HepG2 (cell line): Measurements from ENCODE around the gene GRB10. TPM values are rescaled to one million over a fixed set of nuclear protein-coding genes. Genes with fewer than 3 reads are reported as not detected.

Source experiments
- ATAC-seq: fragments of 200-7000 bp; cut with Tn5 transposase; 3 replicates; pipeline ENCODE4 v1.9.1; 2020; ENCODE audit warnings: mild to moderate bottlenecking, moderate library complexity
- BruUV-seq: library from RNA; stranded (reverse); fragments of 400-500 nt; replicated peaks from 2 replicates; lab custom pipeline; 2021; lab: Mats Ljungman, UMichigan
- CTCF ChIA-PET: fragments of 300-600 bp; formaldehyde crosslinking; extraction: SDS; loops from one replicate; lab custom pipeline; 2021; ENCODE audit warnings: low total read pairs, inconsistent platforms, low intra/inter-chr PET ratio; lab: Yijun Ruan, JAX
- POLR2A ChIA-PET: fragments of 350-600 bp; sonication (Branson Sonifier 250); formaldehyde crosslinking; loops from one replicate; lab custom pipeline; 2020; ENCODE audit warnings: antibody characterized with exemption, inconsistent platforms; lab: Yijun Ruan, JAX
- DNase-seq: peaks from one replicate; pipeline ENCODE4 v3.0.0-alpha.2; 2015; ENCODE audit warnings: low spot score
- FAIRE-seq: peaks from 3 replicates; lab custom pipeline; 2011; peaks lifted over from hg19 to GRCh38; lab: Jason Lieb, UNC
- H2AFZ ChIP-seq: one replicate; pipeline ENCODE4 v1.6.1; 2011; ENCODE audit warnings: low read length, inconsistent platforms
- H3K27ac ChIP-seq: fragments of 300-600 bp; 3 replicates; pipeline ENCODE4 v1.8.0; 2011; ENCODE audit warnings: mixed run types, mild to moderate bottlenecking, mixed read lengths, low read length, inconsistent platforms; ENCODE audit not compliant: insufficient read depth; ENCODE audit errors: extremely low read length
- H3K27me3 ChIP-seq, 2 experiments: fragments of 200-600 bp in 1 of 2; 2 replicates in 1 of 2; 3 replicates in 1 of 2; pipeline versions ENCODE4 v1.6.0 to v1.8.0; 2011; ENCODE audit warnings: low read length in 2 of 2, mild to moderate bottlenecking in 2 of 2, moderate library complexity in 2 of 2, inconsistent platforms in 1 of 2; ENCODE audit not compliant: insufficient read depth in 2 of 2, control insufficient read depth in 1 of 2
- H3K36me3 ChIP-seq, 2 experiments: fragments of 200-600 bp in 1 of 2; replicated peaks in 1 of 2; 2 replicates in 1 of 2; 3 replicates in 1 of 2; pipeline versions ENCODE4 v1.5.1 to v1.8.0; 2011; ENCODE audit warnings: low read length in 2 of 2, inconsistent platforms in 1 of 2; ENCODE audit not compliant: insufficient read depth in 2 of 2, control insufficient read depth in 1 of 2
- H3K4me1 ChIP-seq: 2 replicates; pipeline ENCODE4 v1.5.1; 2012; ENCODE audit warnings: low read length, inconsistent platforms; ENCODE audit not compliant: insufficient read depth
- H3K4me2 ChIP-seq: 2 replicates; pipeline ENCODE4 v1.6.0; 2011; ENCODE audit warnings: low read depth, low read length, inconsistent platforms
- H3K4me3 ChIP-seq, 3 experiments: fragments of 200-600 bp in 1 of 3; sonication (generic), shearing (Covaris generic) in 1 of 3; replicated peaks in 1 of 3; 2 replicates each; pipeline ENCODE4 v1.5.1; 2011 to 2016; ENCODE audit warnings: low read length in 3 of 3, inconsistent platforms in 2 of 3, low read depth in 2 of 3, mild to moderate bottlenecking in 2 of 3, control low read depth in 1 of 3, mixed read lengths in 1 of 3; ENCODE audit not compliant: insufficient read depth in 1 of 3
- H3K79me2 ChIP-seq: one replicate; pipeline ENCODE4 v1.6.1; 2011; ENCODE audit warnings: low read length, inconsistent platforms; ENCODE audit not compliant: insufficient read depth
- H3K9ac ChIP-seq: 2 replicates; pipeline ENCODE4 v1.6.0; 2011; ENCODE audit warnings: mild to moderate bottlenecking, low read depth, low read length, inconsistent platforms; ENCODE audit not compliant: insufficient read depth
- H3K9me3 ChIP-seq: 2 replicates; pipeline ENCODE4 v1.5.1; 2012; ENCODE audit warnings: mild to moderate bottlenecking, low read length
- H4K20me1 ChIP-seq: 2 replicates; pipeline ENCODE4 v1.6.0; 2011; ENCODE audit warnings: inconsistent platforms, mild to moderate bottlenecking, low read length, moderate library complexity; ENCODE audit not compliant: insufficient read depth
- ARHGAP35 ChIP-seq: sonication (generic); formaldehyde crosslinking; IDR thresholded peaks from 2 replicates; pipeline ENCODE4 v1.9.0; 2022; ENCODE audit warnings: mild to moderate bottlenecking, inconsistent platforms, moderate library complexity, missing genetic modification reagents, borderline replicate concordance
- MEIS2 ChIP-seq: sonication (generic); formaldehyde crosslinking; IDR thresholded peaks from 2 replicates; pipeline ENCODE4 v1.9.0; 2021; ENCODE audit warnings: mild to moderate bottlenecking, missing genetic modification reagents
- RFX1 ChIP-seq: fragments of 450-650 bp; IDR thresholded peaks from 2 replicates; pipeline ENCODE4 v1.6.1; 2017
- SAFB2 ChIP-seq: sonication (generic); formaldehyde crosslinking; IDR thresholded peaks from 2 replicates; pipeline ENCODE4 v1.5.1; 2020; ENCODE audit warnings: missing genetic modification reagents, low read depth, mild to moderate bottlenecking, borderline replicate concordance
- U2AF2 ChIP-seq: fragments of 200-400 bp; formaldehyde crosslinking; IDR thresholded peaks from 2 replicates; pipeline ENCODE4 v1.6.1; 2017; ENCODE audit warnings: low read depth, mild to moderate bottlenecking, low read length
- ZNF430 ChIP-seq: sonication (generic); formaldehyde crosslinking; IDR thresholded peaks from 2 replicates; pipeline ENCODE4 v1.9.0; 2021; ENCODE audit warnings: mild to moderate bottlenecking, missing genetic modification reagents
- ZNF496 ChIP-seq: sonication (generic); formaldehyde crosslinking; IDR thresholded peaks from 2 replicates; pipeline ENCODE4 v1.8.1; 2023; ENCODE audit warnings: mild to moderate bottlenecking, moderate library complexity, missing genetic modification reagents; ENCODE audit not compliant: insufficient replicate concordance
- ZNF530 ChIP-seq: sonication (generic); formaldehyde crosslinking; IDR thresholded peaks from 2 replicates; pipeline ENCODE4 v1.5.0; 2020; ENCODE audit warnings: low read depth, mild to moderate bottlenecking, missing genetic modification reagents
- ZNF792 ChIP-seq: IDR thresholded peaks from 2 replicates; pipeline ENCODE4 v1.6.1; 2016
- WGBS: methylation state at CpG from one replicate; pipeline ENCODE4 v1.1.6; 2017; ENCODE audit warnings: low lambda C conversion rate; 5-methylcytosine and 5-hydroxymethylcytosine counted together
- in situ Hi-C: cut with HindIII; loops from 2 replicates; pipeline ENCODE4 v1.10.0; 2017; ENCODE audit warnings: low pct_unique_long_range_greater_than_20kb; ENCODE audit not compliant: extremely low pct_ligation_motif_present
- intact Hi-C: fragments of 100-400 bp; cut with micrococcal nuclease; formaldehyde crosslinking; loops from one replicate; pipeline ENCODE4 v1.10.0; 2022; ENCODE audit not compliant: unreplicated experiment
- polyA plus RNA-seq, 8 experiments: library from polyadenylated mRNA; depleted of rRNA in 3 of 8; stranded (reverse) in 7 of 8; unstranded in 1 of 8; fragments of >200 nt; fragmentation: Illumina TruSeq in 4 of 8; extraction: Trizol in 4 of 8; gene quantifications; 2 replicates each; pipeline versions ENCODE4 v1.2.1 to v1.2.3, GENCODE V29; 2011 to 2016; ENCODE audit warnings: low read depth in 4 of 8, missing spikeins in 1 of 8, mixed read lengths in 1 of 8; ENCODE audit not compliant: insufficient read depth in 1 of 8
- total RNA-seq, 5 experiments: library from RNA; depleted of rRNA; stranded (reverse); fragments of >200 nt; fragmentation: Illumina TruSeq; extraction: Trizol; gene quantifications; 2 replicates each; pipeline ENCODE4 v1.2.3, GENCODE V29; 2016; ENCODE audit warnings: low read depth in 1 of 5
- TF ChIP-seq, protein P1 (sequence below): sonication (generic); formaldehyde crosslinking; IDR thresholded peaks from 2 replicates; pipeline ENCODE4 v1.5.0; 2020; ENCODE audit warnings: missing genetic modification reagents
- TF ChIP-seq, protein P2 (sequence below): sonication (generic); formaldehyde crosslinking; IDR thresholded peaks from 2 replicates; pipeline ENCODE4 v1.4.0; 2020; ENCODE audit warnings: missing genetic modification reagents
- TF ChIP-seq, protein P3 (sequence below): IDR thresholded peaks from 2 replicates; pipeline ENCODE4 v1.6.1; 2016; ENCODE audit warnings: low read depth, control low read depth
- TF ChIP-seq, protein P4 (sequence below): sonication (generic); formaldehyde crosslinking; conservative IDR thresholded peaks from 2 replicates; pipeline ENCODE4 v1.4.0; 2020; ENCODE audit warnings: mild to moderate bottlenecking, missing genetic modification reagents, moderate library complexity
- TF ChIP-seq, protein P5 (sequence below): IDR thresholded peaks from 2 replicates; pipeline ENCODE4 v1.6.1; 2012; ENCODE audit warnings: inconsistent platforms

Gene GRB10
- total and polyA plus RNA-seq, 2 of the 13 experiments (the other 11 are each of a cell fraction or from before 2014, with no cell fraction given), result 4.0 to 6.8 TPM

DNA sequence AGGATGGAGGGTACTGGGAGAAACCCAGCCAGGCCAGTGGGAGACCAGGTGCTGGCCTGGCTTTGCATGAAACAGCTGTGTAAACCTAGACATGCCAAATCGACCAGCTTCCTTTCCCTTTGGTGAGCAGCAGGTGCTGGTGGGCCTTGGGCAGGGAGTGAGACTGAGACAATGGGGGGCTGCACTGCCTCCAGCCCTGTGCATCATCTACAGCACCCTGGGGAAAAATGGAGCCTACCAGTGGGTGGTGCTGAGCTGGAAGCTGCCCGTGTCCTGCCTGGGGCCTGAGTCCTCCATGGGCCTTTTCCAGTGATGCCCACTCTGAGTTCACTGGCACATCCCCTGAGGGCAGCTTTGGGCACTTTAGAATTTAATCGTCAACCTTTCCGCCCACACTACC is 198.3 kb downstream of the GRB10 start:
- H3K9ac ChIP-seq, result no peak overlapping the region
- no peak for DNase-seq
- peaks cover 16% of the 10 kb centered on the region for H3K9me3 ChIP-seq
- no peaks in the 10 kb centered on the region for H4K20me1 ChIP-seq
- H3K4me1 ChIP-seq, result peaks cover 27% of the 10 kb centered on the region
- CTCF ChIA-PET, result no interaction called here
- no peak for ATAC-seq
- POLR2A ChIA-PET, result no interaction called here
- 93% methylated on average over 2 of the region's 4 CpGs for WGBS
- FAIRE-seq, result no peak
- no peak overlapping the region for H3K4me2 ChIP-seq
- intact Hi-C loops (no loop called here), in situ Hi-C loops (no loop called here)
- H3K27me3 ChIP-seq, result no peaks in the 10 kb centered on the region
- H3K4me3 ChIP-seq, result no peak overlapping the region
- no TSS peak for BruUV-seq
- H2AFZ ChIP-seq, result no peak overlapping the region
- H3K36me3 ChIP-seq, result no peaks in the 10 kb centered on the region
- no peak overlapping the region for H3K27ac ChIP-seq
- H3K79me2 ChIP-seq, result no peaks in the 10 kb centered on the region
- TF ChIP-seq ZNF792, result no peak
- TF ChIP-seq, protein P1, sequence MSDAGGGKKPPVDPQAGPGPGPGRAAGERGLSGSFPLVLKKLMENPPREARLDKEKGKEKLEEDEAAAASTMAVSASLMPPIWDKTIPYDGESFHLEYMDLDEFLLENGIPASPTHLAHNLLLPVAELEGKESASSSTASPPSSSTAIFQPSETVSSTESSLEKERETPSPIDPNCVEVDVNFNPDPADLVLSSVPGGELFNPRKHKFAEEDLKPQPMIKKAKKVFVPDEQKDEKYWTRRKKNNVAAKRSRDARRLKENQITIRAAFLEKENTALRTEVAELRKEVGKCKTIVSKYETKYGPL (CRISPR knock-in tag), result no peak
- TF ChIP-seq U2AF2, result no peak
- TF ChIP-seq ZNF496 (CRISPR knock-in tag), result no peak
- TF ChIP-seq, protein P2, sequence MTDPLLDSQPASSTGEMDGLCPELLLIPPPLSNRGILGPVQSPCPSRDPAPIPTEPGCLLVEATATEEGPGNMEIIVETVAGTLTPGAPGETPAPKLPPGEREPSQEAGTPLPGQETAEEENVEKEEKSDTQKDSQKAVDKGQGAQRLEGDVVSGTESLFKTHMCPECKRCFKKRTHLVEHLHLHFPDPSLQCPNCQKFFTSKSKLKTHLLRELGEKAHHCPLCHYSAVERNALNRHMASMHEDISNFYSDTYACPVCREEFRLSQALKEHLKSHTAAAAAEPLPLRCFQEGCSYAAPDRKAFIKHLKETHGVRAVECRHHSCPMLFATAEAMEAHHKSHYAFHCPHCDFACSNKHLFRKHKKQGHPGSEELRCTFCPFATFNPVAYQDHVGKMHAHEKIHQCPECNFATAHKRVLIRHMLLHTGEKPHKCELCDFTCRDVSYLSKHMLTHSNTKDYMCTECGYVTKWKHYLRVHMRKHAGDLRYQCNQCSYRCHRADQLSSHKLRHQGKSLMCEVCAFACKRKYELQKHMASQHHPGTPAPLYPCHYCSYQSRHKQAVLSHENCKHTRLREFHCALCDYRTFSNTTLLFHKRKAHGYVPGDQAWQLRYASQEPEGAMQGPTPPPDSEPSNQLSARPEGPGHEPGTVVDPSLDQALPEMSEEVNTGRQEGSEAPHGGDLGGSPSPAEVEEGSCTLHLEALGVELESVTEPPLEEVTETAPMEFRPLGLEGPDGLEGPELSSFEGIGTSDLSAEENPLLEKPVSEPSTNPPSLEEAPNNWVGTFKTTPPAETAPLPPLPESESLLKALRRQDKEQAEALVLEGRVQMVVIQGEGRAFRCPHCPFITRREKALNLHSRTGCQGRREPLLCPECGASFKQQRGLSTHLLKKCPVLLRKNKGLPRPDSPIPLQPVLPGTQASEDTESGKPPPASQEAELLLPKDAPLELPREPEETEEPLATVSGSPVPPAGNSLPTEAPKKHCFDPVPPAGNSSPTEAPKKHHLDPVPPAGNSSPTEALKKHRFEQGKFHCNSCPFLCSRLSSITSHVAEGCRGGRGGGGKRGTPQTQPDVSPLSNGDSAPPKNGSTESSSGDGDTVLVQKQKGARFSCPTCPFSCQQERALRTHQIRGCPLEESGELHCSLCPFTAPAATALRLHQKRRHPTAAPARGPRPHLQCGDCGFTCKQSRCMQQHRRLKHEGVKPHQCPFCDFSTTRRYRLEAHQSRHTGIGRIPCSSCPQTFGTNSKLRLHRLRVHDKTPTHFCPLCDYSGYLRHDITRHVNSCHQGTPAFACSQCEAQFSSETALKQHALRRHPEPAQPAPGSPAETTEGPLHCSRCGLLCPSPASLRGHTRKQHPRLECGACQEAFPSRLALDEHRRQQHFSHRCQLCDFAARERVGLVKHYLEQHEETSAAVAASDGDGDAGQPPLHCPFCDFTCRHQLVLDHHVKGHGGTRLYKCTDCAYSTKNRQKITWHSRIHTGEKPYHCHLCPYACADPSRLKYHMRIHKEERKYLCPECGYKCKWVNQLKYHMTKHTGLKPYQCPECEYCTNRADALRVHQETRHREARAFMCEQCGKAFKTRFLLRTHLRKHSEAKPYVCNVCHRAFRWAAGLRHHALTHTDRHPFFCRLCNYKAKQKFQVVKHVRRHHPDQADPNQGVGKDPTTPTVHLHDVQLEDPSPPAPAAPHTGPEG, result no peak
- TF ChIP-seq, protein P3, sequence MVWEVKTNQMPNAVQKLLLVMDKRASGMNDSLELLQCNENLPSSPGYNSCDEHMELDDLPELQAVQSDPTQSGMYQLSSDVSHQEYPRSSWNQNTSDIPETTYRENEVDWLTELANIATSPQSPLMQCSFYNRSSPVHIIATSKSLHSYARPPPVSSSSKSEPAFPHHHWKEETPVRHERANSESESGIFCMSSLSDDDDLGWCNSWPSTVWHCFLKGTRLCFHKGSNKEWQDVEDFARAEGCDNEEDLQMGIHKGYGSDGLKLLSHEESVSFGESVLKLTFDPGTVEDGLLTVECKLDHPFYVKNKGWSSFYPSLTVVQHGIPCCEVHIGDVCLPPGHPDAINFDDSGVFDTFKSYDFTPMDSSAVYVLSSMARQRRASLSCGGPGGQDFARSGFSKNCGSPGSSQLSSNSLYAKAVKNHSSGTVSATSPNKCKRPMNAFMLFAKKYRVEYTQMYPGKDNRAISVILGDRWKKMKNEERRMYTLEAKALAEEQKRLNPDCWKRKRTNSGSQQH, result no peak
- no peak for TF ChIP-seq ZNF430 (CRISPR knock-in tag)
- TF ChIP-seq SAFB2 (CRISPR knock-in tag), result no peak
- TF ChIP-seq, protein P4, sequence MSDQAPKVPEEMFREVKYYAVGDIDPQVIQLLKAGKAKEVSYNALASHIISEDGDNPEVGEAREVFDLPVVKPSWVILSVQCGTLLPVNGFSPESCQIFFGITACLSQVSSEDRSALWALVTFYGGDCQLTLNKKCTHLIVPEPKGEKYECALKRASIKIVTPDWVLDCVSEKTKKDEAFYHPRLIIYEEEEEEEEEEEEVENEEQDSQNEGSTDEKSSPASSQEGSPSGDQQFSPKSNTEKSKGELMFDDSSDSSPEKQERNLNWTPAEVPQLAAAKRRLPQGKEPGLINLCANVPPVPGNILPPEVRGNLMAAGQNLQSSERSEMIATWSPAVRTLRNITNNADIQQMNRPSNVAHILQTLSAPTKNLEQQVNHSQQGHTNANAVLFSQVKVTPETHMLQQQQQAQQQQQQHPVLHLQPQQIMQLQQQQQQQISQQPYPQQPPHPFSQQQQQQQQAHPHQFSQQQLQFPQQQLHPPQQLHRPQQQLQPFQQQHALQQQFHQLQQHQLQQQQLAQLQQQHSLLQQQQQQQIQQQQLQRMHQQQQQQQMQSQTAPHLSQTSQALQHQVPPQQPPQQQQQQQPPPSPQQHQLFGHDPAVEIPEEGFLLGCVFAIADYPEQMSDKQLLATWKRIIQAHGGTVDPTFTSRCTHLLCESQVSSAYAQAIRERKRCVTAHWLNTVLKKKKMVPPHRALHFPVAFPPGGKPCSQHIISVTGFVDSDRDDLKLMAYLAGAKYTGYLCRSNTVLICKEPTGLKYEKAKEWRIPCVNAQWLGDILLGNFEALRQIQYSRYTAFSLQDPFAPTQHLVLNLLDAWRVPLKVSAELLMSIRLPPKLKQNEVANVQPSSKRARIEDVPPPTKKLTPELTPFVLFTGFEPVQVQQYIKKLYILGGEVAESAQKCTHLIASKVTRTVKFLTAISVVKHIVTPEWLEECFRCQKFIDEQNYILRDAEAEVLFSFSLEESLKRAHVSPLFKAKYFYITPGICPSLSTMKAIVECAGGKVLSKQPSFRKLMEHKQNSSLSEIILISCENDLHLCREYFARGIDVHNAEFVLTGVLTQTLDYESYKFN (CRISPR knock-in tag), result no peak
- TF ChIP-seq ARHGAP35 (CRISPR knock-in tag), result no peak
- no peak for TF ChIP-seq ZNF530 (CRISPR knock-in tag)
- TF ChIP-seq, protein P5, sequence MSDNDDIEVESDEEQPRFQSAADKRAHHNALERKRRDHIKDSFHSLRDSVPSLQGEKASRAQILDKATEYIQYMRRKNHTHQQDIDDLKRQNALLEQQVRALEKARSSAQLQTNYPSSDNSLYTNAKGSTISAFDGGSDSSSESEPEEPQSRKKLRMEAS, result no peak
- no peak for TF ChIP-seq RFX1
- no peak for TF ChIP-seq MEIS2 (CRISPR knock-in tag)
